SU-DHL-6 (cell line): ENCODE data around the gene ATP6V0D1.

Experiments
- EZH2phosphoT487 ChIP-seq: fragments of 200-600 bp; sonication (generic), shearing (Covaris generic); conservative IDR thresholded peaks from 2 replicates; pipeline ENCODE4 v1.6.1; 2018; ENCODE audit warnings: mild to moderate bottlenecking, antibody characterized with exemption, low read length, moderate library complexity, mixed read lengths
- TF ChIP-seq, protein P1 (sequence below): fragments of 200-600 bp; sonication (generic); IDR thresholded peaks from one replicate; pipeline ENCODE4 v1.5.1; 2017; ENCODE audit warnings: antibody characterized with exemption, mild to moderate bottlenecking, low read length, moderate library complexity; ENCODE audit not compliant: insufficient read depth, poor library complexity, severe bottlenecking

DNA sequence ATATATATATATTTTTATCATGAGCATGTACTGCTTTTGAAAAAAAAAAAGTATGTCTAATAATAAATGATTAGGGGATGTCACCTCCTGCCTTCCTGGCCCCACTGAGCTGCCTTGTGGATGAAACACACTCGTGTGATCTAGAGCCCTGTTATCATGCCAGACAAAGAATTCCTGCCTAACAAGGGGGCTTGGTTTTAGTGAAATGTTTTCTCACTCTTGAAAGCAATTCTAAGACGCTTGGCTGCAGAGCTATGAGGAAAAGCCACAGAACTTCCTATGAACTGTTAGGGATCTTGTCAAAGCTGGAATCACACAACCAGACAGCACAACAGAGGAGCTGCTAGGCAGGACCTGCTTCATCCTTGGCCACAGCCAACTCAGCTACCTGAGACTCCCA, 68.7 kb downstream of the ATP6V0D1 start:
- TF ChIP-seq, protein P1, sequence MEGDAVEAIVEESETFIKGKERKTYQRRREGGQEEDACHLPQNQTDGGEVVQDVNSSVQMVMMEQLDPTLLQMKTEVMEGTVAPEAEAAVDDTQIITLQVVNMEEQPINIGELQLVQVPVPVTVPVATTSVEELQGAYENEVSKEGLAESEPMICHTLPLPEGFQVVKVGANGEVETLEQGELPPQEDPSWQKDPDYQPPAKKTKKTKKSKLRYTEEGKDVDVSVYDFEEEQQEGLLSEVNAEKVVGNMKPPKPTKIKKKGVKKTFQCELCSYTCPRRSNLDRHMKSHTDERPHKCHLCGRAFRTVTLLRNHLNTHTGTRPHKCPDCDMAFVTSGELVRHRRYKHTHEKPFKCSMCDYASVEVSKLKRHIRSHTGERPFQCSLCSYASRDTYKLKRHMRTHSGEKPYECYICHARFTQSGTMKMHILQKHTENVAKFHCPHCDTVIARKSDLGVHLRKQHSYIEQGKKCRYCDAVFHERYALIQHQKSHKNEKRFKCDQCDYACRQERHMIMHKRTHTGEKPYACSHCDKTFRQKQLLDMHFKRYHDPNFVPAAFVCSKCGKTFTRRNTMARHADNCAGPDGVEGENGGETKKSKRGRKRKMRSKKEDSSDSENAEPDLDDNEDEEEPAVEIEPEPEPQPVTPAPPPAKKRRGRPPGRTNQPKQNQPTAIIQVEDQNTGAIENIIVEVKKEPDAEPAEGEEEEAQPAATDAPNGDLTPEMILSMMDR = no peak
- no peak for TF ChIP-seq EZH2phosphoT487
